Limb (tissue), 2 donors: Measurements from ENCODE around the gene NF1.
A peak's percentile ranks its signal among the peaks of the same experiment; 100 is the strongest.
"Not testable (repeated sequence)": the region's sequence is repeated elsewhere in the genome, so short reads cannot be mapped to it uniquely, and the experiment has no call there.

ENCODE experiments used
- DNase-seq, 2 donors: peaks; one replicate each; pipeline ENCODE4 v3.0.0-alpha.2; 2016; ENCODE audit errors: extremely low spot score in 2 of 2

The NF1 gene

DNA sequence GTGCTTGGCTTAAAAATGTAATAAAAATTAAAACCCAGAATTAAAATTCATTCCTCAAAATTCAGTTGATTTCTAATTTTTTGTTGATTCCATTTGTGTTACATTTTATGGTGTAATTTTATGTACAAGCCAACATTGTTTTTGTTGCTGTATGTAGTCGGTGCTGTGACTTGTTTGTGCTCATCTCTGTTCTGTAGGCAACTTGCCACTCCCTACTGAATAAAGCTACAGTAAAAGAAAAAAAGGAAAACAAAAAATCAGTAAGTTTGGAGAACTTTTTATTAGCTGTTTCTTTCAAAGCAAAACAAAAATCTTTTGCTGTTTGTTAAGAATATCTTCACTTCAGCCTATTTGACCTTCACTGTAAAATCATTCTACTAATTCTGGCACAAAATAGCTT, 158.0 kb downstream of the NF1 start:
- no peak for DNase-seq

DNA sequence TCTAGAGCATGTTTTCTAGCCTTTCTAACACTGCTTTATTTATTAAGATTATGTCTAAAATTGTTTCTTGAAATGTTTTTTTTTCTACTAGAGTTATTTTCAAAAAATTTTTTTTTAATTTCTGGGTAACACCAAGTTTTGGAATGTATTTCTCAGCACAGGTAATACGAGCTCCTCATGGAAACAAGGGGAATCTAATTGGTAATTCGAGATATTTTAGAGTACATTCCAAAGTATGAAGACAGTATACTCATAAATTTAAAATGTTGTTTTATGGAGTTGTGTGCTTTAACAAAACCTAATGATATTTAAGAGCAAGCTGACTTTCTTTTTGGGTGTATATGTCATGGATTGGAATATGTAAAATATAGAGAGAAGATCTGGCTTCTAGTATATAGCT, 159.9 kb downstream of the NF1 start:
- DNase-seq: no peak

DNA sequence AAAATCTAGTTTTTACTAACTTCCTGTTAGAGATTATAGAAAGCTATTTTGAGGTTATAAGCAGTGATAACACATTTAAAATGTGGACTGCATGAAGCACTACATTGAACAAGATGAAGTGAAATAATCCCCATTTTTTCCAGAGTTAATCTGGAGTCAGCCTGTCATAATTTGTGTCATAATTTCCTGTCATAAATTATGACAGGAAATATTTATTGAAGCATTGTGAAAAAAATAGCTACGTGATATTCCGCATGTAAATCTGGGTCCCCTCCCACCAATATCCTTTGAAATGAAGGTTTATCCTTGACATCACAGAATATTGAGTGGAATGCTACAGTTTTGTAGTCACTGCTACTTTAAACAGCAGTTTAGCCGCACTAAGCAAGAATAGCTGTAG, 162.2 kb downstream of the NF1 start:
- DNase-seq: no peak

DNA sequence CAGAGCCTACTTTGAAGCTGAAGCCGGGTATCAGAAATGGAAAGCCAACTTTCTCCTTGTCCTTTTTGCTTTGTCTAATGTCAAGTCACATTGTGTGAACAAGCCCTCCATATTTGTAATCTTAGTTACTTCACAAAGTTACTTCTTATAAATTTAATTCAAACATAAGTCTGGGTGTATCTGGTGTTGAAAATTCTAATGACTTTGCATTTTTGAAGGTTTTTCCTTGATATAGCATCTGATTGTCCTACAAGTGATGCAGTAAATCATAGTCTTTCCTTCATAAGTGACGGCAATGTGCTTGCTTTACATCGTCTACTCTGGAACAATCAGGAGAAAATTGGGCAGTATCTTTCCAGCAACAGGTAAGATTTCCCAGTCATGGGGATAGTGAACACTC, 165.4 kb downstream of the NF1 start:
- no peak for DNase-seq

DNA sequence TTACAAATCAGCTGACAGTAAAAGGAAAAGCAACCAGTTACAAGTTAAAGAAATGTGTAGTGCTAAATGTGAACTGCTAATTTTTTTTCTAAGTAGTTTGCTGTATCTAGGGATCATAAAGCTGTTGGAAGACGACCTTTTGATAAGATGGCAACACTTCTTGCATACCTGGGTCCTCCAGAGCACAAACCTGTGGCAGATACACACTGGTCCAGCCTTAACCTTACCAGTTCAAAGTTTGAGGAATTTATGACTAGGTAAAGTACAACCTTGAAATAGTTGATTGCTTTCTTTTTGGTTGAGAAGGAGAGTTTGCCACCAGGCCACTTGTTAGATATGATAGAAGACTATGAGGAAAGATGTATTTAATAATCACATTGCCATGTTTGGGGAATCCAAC, 166.8 kb downstream of the NF1 start:
- DNase-seq: no peak

DNA sequence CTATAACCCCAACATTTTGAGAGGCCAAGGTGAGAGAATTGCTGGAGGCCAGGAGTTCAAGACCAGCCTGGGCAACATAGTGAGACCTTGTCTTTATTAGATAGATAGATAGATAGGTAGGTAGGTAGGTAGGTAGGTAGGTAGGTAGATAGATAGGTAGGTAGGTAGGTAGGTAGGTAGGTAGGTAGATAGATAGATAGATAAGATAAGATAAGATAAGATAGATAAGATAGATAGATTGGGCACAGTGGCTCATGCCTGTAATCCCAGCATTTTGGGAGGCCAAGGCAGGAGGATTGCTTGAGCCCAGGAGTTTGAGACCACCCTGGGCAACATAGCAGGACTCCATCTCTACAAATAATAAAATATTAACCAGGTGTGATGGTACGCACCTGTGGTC, 168.1 kb downstream of the NF1 start:
- not testable (repeated sequence) for DNase-seq

DNA sequence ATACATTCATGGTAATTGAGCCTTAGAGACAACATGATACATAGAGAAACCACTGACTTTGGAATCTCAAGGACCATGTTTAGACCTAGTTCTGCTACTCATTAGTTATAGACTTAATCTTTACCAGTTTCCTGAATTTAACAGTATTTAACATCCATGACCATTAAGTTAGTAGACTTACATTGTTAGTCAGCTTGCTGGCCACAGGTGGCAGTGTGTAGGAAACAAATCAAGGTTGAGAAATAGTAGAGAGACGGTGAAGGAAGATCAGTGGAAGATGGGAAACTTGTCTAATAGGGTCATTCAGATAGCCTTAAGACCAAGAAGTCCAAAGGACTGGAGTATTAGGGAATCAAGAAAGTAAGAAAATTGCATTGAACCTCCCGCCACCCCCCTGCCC, 171.3 kb downstream of the NF1 start:
- no peak for DNase-seq

DNA sequence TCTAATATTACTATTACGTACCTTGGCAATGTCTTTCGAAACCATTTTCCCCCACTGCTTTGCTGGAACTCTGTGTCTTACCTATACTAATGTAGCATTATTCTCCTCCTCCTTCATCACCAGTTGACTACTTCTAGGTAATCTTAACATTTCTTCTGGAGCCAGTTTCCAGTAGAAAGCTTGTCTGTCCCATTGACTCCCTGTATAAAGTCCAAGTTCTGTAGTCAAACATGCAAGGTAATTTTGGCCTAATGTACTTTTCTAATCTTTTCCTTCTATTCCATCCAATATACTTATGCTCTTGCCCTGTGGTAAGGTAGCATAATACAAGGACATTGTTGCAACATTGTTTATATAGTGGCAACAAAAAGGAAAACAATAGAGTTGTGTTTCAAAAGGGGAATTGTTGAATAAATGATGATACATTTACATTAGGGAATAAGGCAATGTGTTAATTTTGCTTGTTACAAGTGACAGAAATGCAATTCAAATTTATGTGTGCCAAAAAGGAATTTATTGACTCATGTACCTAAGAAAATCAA, 174.3 kb downstream of the NF1 start:
- DNase-seq: no peak

DNA sequence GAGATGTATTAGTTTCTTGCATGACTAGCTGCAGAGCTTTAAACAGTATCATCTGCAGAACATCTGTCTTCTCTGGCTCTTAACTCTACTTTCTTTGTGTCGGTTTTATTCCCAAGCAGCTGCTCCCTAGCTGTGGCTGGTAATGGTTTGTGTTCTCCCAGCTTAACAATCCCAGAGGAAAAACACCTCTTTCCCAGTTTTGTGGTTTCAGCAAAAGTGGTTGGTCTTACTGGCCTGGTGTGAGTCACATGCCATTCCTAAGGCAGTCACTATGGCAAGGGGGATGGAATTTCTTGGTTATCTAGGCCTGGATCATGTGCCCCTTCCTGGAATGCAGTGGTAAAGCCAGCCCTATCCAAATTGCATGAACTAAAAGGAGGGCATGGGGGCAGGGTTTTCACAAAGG, 174.8 kb downstream of the NF1 start:
- peak in 1 of 2 donors; percentile 27 for DNase-seq

DNA sequence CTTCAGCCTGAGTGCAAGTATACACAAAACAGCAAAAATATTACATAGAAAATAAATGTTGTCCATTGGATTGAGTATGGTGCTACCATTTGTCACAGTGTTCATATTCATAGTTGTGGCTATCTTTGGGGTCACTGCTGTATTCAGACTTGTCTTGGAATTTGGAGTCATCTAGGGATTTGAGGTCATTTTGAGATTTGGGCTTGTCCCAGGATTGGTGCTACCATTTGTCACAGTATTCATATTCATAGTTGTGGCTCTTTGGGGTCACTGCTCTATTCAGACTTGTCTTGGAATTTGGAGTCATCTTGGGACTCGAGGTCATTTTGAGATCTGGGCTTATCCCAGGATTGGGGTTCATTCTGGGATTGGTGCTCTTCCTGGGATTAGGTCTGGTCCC, 177.5 kb downstream of the NF1 start:
- DNase-seq: no peak

DNA sequence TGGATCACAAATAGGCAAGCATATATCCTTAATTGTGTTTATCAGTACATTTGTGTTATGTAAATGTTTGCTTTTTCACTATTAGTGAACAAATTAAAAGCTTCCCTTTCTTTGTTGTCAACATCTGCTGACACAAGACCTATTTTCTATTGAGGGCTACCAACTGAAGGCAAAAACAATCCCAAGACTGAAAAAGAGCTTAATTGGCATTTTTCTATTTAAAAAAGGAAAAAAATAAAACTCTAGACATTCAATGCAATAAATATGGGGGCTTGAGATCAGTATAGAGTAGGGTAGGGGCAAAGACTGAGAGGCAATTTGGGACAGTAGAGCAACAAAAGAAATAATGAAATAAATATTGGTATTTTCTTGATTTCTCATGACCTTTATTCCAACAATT, 178.0 kb downstream of the NF1 start:
- no peak for DNase-seq

DNA sequence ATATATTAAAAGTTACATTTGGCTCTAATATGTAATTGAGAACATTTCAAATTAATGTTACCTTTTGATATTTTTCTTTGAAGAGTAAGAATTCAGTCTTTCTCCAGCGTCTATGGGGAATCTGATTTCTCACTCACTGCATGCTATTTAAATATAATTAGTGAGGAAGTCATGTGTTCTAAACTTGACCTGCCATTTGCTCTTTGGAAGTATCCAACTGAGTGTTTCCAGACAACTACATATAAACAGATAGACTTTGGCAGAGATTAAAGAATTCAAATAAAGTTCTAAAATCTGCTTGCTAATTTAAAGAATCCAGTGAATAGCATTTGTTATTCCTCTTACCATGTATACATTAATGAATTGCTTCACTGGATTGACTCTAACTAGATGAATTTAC, 178.7 kb downstream of the NF1 start:
- DNase-seq: no peak

DNA sequence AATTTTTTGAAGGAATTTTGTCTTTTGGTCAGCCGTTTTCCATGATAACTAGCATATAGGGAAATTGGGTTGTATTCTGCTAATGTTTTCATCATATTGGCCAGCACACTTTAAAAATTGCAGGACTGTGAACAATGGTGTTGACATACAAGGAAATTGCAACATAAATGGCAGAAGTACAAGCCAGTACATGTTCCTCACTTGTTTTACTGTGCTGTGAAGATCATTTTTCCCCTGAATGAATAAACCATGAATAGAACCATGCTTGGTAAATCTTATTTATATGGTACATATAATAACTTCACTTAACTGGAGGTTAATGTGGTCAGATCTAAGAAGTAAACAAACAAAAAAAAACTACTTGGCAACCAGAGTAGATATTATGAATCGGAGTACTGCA, 179.5 kb downstream of the NF1 start:
- no peak for DNase-seq

DNA sequence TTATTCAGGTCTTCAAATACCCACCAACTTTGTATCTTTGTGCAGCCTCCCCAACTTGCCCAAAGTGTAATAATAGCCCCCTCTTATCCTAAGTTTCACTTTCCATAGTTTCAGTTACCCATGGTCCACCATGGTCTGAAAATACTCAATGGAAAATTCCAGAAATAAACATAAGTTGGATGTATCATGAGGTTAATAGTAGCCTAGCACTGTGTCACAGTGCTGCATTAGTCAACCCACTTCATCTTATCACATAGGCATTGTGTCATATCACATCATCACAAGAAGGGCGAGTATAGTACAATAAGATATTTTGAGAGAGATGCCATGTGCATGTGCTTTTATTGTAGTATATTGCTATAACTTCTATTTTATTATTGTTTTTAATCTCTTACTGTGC, 180.3 kb downstream of the NF1 start:
- DNase-seq: no peak

DNA sequence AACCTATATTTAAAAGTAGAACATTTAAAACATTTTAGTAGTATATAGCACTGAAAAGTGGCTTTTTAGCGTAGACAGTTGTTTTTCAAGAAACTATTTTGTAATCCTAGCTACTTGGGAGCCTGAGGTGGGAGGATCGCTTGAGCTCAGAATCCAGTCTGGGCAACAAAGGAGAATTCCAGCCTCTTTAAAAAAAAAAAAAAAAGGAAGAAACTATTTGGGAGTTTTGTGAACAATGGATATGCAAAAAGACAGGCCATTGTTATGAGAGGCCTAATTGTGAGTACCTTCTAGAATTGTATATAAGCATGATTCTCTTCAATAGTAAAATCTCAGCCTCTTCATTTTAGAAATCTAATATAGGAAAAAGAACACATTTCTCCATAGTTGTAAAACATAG, 184.6 kb downstream of the NF1 start:
- no peak for DNase-seq

DNA sequence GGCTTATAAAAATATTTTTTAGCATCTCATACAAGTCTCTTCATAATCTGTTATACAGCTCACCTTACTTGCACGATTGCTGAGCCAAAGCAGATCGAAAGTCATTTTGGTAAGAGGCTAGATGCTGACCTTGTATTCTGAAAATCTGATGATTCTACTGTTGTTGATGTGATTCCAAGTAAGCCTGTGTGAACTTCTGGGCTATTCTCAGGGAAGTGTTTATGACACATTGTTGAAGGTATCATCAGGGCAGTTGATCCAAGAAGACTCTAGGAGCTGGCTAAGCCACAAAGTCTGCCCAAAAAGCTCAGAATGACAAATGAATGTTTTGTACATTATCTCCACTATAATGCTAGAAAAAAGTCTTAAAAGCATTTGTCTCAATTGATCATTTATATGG, 186.3 kb downstream of the NF1 start:
- no peak for DNase-seq

DNA sequence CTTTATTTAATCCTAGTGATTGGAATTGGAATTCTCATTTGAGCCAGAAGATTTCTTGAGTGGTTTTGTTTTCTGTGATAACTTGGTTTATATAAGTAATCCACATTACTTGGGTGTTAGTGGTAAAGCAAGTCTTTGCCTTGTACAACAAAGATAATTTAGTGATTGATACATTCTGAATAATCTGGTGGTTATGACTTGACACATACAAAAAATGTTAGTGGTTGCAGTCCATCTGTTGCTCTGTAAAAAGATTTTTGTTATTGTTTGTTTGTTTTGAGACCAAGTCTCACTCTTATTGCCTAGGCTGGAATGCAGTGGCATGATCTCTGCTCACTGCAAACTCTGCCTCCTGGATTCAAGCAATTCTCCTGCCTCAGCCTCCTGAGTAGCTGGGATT, 189.1 kb downstream of the NF1 start:
- no peak for DNase-seq

DNA sequence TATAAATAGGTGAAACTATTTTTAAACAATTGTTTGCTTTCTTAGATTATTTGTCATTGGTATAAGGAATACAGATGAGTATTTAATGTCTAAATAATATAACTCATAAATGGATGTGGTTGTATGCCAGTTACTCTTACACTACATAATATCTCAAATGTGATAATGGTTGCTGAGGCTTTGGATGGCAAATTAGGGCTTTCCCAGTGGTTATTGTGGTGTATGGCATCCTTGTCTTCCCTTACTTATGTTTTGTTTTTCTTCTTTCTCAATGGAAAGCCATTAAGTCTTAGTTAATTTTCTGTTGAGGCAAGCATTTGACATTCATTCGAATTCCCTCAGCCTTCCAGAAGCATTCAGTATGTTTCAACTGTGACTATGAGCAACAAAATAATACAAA, 191.8 kb downstream of the NF1 start:
- no peak for DNase-seq

DNA sequence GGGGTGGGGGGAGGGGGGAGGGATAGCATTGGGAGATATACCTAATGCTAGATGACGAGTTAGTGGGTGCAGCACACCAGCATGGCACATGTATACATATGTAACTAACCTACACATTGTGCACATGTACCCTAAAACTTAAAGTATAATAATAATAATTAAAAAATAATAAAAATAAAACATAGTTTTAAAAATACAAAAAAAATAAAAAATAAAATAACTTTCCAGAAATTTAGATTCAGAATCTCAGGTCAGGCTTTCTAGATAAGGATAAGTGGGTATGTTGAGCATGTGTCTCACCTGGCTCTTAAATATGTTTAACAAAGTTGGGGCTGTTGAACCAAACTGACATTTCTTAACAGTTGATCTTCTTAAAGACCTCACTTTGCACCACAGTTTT, 193.2 kb downstream of the NF1 start:
- not testable (repeated sequence) for DNase-seq

DNA sequence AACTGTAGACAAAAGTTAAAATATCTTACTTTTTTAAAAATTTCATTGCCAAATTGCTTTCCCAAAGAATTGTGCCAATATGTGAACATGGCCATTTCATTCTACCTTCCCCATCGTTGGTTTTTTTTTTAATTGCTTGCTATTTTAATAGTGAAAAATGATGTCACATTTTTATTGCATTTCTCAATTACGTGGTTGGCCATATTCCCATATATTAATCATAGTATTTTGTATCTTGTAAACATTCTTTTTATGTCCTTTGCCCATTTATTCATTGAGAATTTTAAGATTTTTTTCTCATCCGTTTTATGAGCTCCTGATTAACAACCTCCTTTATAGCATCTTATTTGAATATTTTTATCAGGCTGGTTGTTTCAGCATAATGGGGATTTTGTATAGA, 195.0 kb downstream of the NF1 start:
- DNase-seq: no peak

DNA sequence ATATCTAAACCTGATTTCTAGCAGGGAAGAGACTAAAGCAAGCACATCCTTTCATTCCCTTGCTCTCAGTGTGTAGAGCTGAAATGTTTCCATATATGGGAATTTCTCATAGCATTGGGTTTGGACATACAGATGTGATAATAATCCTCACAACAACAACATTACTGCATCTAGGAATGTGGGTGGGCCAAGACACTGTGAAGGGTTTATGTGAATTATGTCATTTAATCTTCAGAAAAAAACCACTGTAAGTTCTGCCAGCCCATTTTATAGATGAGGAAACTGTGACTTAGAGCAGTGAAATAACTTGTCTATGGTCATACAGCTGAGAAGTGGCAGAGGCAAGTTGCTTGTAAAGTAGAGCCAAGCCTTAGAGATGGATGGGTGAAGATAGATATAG, 197.0 kb downstream of the NF1 start:
- no peak for DNase-seq

DNA sequence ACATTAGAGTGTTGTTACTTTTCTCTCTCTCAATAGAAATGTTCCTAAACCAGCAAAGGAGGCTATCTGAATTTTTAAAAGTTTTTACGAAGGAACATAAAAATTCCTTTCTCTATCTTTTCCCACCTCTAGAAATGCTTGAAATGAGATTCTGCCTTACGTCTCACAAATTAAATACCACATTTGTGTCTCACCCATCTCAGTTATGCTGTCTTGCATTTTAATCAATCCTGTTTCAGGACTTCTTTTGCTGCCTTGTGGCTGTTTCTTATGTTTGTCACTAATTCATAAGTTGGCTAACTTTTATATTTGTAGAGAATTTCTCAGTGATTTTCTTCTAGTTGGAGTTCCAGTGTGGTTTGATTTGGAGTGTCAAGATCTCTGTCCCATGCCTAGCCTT, 198.8 kb downstream of the NF1 start:
- no peak for DNase-seq

DNA sequence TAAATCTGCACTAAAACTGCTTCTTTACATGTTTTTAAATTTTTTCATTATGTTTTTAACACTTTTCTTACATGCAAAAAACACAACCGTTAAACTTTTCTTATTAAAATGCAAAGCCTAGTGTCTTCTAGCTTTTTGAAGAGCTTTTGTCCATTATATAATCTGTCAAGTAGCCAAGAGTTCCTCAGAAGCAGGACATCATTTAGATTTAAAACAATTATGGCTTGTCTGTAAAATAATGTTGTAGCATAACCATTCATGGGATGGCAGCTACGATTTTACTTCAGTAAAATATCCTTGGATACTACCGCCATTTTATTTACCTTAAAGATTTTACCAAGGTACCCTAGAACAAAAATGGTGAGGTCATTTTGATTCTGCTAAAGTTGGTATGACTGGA, 199.5 kb downstream of the NF1 start:
- no peak for DNase-seq

DNA sequence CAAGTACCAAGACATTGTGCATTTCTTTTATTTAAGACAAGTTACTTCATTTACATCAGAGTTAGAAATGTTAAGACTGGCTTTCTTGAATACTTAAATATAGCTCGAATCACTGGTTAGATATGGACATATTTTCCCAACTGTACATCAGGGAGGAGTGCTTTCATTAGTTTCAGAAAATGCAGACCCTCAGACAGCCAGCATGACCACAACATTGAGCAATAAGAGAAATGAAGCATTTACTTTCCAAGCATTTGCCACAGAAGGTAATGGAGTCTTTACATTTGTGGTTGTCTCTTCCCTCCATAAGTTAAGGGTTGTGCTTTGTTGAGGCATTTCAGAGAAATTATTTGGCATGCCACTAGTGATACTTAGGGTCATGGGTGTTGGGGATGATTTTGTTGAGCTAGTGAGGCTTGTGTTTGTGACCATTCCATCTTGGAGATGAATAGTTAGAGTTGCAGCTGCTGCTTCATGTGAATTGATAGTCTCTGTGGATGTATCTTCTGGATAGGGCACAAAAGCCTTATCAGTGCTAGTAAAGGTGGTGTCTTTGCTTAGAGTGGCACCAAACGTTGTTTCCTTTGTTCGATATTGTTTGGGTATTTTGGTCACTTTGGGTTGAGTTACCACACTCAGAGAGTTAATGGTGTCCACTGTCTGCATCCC, 200.2 kb downstream of the NF1 start:
- DNase-seq: no peak
